HG03378 (cell line): Measurements from ENCODE around the gene RC3H2.

Source experiments
- ATAC-seq: cut with Tn5 transposase; IDR thresholded peaks from one replicate; pipeline ENCODE4 v1.9.1; 2021; ENCODE audit warnings: mild to moderate bottlenecking, moderate library complexity; ENCODE audit not compliant: unreplicated experiment

RC3H2 gene, protein sequence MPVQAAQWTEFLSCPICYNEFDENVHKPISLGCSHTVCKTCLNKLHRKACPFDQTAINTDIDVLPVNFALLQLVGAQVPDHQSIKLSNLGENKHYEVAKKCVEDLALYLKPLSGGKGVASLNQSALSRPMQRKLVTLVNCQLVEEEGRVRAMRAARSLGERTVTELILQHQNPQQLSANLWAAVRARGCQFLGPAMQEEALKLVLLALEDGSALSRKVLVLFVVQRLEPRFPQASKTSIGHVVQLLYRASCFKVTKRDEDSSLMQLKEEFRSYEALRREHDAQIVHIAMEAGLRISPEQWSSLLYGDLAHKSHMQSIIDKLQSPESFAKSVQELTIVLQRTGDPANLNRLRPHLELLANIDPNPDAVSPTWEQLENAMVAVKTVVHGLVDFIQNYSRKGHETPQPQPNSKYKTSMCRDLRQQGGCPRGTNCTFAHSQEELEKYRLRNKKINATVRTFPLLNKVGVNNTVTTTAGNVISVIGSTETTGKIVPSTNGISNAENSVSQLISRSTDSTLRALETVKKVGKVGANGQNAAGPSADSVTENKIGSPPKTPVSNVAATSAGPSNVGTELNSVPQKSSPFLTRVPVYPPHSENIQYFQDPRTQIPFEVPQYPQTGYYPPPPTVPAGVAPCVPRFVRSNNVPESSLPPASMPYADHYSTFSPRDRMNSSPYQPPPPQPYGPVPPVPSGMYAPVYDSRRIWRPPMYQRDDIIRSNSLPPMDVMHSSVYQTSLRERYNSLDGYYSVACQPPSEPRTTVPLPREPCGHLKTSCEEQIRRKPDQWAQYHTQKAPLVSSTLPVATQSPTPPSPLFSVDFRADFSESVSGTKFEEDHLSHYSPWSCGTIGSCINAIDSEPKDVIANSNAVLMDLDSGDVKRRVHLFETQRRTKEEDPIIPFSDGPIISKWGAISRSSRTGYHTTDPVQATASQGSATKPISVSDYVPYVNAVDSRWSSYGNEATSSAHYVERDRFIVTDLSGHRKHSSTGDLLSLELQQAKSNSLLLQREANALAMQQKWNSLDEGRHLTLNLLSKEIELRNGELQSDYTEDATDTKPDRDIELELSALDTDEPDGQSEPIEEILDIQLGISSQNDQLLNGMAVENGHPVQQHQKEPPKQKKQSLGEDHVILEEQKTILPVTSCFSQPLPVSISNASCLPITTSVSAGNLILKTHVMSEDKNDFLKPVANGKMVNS

DNA sequence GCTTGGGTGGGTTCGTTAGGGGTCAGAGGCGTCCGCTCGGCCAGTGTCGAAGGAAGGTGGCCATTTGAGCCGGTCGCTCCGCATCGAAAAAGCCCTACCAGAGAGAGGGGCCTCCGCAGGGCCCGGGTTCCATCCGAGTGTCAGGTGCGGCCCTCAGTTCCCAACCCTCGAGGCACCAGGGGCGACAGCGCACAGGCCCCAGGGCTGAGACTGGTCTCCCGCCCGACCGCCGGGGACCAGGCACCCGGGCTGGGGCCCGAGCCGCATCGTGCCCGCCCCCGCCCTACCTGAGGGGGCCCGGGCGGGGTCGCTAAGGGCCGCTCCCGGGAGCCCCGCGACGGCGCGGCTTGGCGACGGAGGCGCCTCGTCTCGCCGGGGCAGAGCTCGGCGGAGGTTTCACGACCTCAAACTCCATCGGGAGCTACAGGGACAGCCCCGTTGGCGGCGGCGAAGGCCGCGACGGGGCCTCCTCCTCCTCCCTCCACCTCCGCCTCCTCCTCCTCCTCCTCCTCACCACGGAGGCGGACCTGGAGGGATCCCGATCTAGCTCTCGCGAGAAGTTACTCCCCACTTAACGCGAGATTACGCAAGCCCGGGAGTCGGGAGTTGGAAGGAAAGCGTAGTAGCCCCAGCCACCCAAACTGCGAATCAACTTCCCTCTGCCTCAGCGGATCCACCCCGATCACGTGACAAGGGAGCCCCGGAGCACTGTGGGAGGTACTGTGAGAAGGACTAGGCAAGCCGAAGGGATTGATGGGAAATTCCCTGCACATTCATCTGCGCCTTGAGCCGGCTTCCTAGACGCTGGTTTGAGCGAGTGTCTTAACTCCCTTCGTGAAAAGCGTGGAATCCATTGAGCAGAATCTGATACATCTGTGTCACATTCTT, at the start of gene RC3H2:
RC3H2 (minus strand) TSS at position 537 of the 888 bp plus-strand sequence. CDS start 7,850 bp downstream, outside the sequence.
- ATAC-seq: peak; percentile 81

DNA sequence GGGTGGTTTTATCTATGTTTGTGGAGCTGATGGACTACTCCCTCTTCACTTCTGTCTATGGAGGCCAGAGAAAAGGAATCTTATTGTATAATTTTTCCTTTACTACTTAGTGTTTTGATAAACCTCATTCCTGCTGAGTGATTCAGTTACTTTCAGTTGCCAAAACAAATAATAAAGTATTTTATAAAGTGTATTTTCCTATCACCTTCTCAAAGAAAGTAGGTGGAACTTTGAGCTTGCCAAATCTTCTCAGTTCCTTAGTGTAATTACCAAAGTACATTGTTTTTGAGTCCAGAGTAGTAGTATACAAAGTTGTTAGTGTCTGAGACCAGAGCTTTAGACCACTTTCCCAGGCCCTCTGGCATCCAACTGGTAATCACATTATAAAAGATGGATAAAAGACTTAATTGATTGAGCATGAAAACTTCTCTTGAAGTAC, 49.1 kb upstream of the RC3H2 start:
- ATAC-seq: no peak

DNA sequence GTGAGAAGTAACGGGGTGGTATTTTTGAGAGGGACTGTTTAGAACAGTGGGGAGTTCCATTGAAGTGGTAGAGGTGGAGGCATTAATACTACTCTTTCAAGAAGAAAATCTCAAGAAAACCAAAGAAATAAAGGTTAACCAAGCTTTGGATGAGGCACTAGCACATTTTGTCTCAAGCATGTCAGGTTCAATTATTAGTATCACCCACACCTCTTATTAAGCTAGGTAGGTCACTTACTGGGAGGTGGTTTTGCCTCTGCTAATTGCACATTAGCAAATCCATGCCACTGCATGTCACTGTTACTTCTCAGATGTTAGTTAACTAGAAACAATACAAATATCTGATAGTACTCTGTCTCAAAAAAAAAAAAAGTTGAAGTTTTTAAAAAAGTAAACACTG, 45.9 kb upstream of the RC3H2 start:
- no peak for ATAC-seq

DNA sequence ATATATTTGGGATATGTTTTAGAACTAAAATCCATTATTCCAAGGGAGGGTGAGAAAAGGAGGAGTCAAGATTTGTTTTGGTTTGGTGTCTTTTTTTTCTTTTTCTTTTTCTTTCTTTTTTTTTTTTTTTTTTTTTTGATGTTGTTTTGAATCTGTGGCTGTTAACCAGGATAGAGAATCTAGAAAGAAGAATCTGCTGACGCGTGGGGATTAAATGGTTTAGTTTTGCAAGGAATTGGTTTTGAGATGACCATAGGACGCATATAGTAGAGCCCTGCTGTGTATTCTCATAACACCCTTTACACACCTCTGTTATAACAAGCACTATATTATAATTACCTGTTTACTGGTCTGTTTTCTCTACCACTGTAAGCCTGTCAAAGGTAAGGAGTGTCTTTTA, 45.1 kb upstream of the RC3H2 start:
- ATAC-seq: no peak

DNA sequence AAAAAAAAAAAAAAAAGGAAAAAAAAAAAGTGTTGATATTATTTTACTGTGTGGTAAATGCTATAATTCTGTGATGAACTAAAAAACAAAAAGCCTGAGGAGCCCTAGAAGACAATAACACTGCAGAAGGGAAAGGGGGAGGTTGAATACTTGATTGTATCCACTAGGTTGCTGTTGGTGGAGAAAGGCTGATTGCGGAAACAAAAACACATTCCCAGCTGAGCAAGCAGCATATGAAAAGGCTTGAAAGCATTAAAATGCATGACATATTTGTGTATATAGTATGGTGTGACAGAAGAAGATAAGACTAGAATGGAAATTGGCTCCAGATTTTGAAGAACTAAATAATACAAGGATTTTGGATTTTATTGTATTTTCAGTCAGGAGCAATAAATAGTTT, 44.5 kb upstream of the RC3H2 start:
- ATAC-seq: no peak

DNA sequence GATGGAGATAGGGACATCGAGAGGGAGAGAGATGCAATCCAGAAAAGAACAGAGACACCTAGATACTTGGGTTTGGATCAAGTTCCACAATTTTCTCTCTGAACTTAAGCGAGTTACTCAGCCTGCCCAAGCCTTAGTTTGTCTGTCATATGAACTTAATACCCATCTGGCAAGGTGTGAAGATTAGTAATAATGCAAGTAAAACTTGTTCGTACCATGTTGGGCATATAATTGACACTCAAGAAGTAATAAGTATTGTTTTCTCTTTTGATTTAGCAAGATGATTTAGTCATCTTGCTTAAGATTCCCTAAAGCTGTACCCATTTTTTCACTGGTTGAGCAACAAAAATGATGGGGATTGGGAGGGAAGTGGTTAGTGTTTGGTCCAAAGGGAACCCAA, 43.2 kb upstream of the RC3H2 start:
- ATAC-seq: no peak

DNA sequence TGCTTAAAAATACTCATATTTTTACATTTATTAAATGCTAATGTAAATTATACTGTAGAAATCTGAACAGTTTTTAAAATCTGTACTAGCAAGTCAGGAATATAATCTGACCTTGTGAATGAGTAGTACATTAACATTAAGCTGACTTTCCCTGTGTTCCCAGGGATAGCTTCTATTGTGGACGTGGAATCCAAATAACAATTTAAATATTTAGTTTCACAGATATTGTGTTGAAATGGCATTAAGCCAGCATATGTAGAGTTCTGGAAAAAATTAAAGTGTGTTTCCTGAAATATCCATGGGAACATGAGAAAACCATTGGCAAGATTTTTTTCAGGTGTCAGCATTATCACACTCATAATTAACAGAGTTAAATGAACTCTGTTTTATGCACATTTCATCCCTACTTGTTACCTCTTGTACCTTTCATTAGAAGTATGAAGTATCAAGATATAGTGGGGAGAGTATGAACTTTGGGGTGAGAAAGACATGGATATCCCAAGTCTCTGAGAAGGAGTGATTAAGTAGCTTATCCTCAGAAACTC, 41.4 kb upstream of the RC3H2 start:
- no peak for ATAC-seq

DNA sequence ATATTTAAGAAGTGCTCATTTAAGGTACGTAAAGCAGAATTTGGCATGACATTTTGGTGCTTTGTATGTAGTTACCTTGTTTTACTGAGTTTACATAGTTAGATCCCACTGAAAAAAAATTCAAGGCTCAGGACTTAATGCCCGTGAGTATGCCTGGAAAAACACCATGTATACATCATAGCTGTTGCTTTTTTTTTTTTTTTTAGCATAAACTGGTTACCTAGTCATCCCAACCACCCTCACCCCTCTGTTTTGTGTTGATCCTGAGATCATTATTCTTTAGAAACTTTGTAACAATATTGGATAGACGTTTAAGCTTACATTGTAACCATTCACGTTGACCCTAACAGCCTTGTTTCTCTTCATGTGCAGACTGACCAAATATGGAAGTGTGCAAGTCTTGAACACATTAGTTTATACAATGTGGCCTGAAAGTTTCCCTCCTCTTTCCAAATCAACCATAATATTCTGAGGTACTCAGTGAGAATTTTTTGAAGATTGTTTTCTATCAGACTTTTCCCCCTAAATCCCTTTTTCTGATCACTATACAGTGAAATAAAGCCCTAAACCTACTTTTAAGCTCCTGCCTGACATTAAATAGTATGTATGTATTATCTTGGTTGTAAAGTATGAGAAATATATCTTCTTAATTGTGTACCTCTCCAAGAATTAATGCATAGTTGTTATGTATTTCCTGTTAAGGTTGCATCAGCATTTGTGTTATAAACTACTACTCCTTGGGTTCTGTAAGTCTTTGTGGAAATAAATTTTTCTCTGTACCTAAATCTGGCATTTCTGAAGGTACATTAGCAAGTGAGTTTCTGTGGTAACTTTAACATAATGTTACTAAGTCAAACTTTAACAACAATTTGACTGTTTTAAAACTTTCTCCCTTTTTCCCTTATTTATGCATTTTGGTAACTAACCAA, 40.1 kb upstream of the RC3H2 start:
- ATAC-seq: no peak

DNA sequence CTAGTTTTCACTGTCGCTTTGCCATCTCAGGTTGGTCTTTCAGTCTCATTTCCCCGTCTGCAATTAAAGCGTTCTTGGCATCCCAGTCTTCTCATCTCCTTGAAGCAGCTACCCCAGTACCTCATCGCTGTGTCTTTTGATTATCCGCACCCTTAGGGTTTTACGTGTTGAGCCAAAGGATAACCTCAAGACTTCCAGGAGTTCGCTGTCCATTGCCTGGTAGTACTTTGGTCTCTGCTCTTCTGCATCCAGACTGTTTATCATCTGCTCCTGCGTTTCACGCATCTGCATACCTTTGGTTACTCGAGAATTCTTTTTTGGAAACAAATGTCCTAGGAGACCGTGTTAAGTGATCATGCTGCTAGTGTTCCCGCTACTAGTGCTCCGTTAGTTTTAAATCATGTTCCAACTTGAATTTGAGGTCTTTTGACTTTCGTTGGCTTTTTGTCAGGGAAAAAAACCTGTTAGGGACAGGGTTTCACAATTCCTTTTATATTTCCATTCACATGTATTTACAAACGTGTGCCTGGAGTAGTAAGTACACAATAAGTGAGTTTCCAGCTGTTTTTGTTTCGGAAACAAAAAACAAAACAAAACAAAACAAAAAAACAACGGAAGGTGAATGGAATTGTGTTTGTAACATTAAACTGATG, 36.5 kb upstream of the RC3H2 start:
- no peak for ATAC-seq

DNA sequence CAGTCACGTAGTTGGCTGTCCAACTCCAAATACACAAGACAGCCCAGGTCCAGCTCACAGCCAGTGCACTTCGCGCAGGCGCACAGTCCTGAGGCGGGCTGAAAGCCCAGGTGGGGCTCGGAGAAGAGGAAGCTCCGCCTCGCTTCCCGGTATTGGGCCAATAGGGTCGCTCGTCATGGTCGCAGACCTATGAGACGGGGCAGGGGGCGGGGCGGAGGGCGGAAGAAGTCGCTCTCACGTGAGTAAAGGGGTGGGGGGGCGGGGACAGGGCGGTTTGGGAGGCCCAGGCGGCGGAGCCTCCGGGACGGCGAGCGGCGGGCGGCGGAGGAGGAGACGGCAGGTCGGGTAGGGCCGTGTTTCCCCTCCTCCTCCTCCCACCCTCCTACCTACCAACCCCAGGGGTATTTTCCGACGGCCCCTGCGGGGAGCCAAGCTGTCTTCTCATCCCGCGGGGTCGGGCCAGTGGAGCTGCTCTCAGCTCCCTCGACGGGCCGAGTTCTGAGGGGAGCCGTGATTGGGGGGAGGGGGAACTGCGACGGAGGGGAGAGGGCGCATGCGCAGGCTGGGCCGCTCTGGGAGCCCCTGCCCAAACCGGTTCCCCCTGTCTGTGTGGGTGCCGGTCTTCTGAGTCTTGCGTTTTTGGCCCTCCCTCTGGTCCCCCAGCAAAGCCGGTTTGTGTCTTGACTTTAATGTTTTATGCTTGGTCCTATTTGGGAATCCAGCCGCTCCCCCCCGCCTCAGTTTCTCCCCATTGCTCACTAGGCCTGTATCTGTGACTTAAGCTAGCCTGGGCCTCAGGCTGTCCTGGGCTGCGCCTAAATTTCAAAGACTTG, 35.8 kb upstream of the RC3H2 start, which contains the start of gene RABGAP1:
RABGAP1 (plus strand) TSS at position 272 of the 833 bp plus-strand sequence. CDS start 16,040 bp downstream, outside the sequence.
- peak; percentile 93 for ATAC-seq

DNA sequence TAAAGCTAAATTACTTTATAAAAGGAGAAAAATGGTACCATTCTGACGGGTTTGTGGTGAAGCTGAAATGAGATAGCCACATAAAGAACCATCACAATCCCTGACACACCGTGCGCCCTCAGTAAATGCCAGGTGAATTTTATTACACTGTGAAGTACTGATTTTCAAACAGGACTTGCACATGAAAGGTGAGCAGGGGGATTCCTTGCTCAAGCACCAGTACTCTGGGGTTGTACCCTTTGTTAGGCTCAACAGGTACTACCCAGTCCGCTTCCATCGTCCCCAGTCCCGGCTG, 35.2 kb upstream of the RC3H2 start:
- ATAC-seq: no peak

DNA sequence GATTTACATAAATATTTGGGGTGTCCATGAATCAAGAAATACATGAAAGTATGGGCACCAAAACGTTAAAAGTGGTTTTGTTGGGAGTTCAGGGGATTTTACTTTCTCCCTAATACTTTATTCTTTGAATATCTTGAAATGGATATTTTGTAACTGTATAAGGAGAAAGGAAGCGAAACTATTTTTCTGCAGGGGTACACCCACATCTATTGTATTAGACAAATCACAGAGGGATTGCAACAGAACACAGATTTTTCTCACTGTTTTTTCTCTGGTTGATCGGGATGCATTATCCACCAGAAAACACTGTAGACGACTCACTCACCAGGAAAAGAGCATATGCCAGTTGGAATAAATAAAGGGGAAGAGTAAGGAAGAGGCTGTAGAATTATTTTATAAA, 34.4 kb upstream of the RC3H2 start:
- ATAC-seq: no peak

DNA sequence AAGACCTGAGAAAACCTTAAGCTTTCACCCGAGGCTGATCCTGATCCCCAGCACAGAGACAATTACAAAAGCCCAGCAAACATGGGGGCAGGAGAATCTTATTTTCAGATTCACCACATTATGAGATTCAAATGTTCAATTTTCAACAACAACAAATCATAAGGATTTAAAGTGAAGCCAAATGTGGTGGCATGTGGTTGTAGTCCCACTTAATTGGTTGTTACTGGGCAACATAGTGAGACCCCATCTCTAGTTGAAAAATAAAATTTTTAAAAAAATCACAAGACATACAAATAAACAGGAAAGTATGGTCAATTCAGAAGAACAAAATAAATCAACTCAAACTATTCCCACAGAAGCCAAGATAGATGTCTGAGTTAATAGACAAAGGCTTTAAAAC, 31.7 kb upstream of the RC3H2 start:
- ATAC-seq: no peak

DNA sequence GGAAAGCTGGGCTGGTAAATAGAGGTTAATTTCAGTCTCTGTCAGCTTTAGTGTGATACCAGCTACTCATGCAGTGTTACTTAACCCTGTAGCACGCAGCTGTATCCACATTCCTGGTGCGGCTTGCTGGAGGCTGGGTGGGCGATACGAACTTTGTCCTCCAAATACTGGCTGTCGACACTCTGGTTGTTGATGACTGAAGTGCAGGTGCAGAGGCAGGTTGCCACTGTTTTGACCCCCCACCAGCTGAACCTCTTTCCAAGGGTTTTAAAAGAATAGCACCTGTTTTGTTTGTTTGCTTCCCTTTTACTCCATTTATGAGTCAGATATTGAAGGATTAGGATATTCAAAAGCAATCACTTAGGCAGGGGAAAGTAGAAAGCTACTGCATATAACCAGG, 31.3 kb upstream of the RC3H2 start:
- no peak for ATAC-seq

DNA sequence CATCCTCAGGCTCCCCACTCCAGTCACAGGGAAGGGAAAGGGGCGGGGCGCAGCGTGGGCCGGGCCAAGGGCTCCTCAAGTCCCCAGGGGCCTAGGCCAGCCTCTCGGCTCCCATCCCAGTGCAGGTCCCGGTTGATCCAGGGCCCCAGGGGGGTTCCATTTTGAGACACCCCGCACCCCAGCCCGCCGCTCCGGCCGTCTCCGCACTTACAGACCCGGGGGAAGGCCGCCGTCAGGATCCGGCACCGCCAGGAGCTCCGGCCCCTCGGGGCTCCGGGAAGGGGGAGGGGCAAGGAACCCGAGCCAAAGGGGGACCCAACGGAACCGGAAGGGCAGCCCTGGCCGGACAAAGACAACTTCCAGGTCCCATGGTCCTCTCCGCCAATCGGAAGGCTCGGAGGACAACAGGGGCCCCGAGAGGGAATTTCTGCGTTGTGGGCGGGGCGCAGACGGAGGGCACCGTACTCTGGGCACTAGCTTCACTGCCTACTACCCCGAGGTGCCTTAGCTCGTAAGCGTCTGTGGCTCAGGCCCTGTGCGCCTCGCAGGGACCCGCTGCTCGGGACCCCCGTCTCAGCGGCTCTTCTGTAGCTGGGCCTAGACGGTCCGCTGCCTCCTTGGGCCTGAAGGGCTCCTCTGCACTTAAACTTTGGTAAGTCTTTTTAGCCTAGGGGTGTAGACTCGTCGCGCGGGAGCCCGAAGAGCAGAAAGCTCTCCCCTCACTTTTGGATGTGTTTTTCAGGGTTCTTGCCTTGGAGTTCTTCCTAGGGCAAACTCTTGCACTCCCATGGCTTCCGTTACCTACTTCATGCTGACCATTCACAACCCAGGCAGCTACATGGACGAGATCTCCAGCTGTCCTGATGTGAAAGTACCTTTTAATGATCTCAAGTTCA, 26.3 kb upstream of the RC3H2 start, which contains the start of gene ZBTB26:
ZBTB26 (minus strand) TSS at position 287 of the 896 bp plus-strand sequence. CDS start 11,578 bp downstream, outside the sequence.
- ATAC-seq: peak; percentile 89

DNA sequence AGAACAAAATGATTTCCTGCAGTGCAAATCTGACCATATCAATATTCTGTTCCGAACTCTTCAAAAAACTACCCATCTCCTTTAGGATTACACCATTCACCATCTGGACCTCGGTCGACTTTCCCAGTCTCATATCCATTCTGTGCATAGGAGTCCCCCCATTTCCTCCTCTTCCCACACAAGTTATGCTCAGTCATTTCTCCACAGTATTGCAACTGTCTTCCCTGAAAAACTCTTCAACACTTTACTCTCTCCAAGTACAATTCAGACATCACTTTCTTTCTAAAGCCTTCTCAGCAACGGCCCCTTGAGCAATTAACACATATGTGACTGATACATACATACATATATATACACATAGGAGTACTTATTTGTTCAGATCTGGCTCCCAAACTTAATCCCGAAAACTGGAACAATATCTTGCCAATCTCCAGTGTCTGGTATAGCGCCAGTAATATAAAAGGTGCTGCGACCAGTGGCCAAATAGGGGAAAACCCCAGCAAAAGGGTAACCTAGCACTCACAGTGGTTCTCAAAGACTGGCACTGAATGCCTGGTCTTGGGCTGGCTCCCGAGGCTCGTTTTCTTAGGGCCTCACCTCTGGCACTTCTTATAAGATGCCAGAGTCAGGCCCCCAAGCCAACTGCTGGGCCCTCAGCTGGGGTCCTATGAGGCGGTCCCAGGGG, 25.5 kb upstream of the RC3H2 start:
- peak; percentile 20 for ATAC-seq
